A549 (cell line): ENCODE measurements around the gene SDSL. TPM values are rescaled to one million over a fixed set of nuclear protein-coding genes. Genes with fewer than 3 reads are reported as not detected.

Experiments
- ATAC-seq, 2 experiments: fragments of 200-7000 bp in 1 of 2; fragments of >200 bp in 1 of 2; cut with Nextera tagmentation in 1 of 2; cut with Tn5 transposase in 1 of 2; 3 replicates each; pipeline versions ENCODE4 v1.8.0 to v1.9.1; 2018 to 2020; ENCODE audit warnings: mild to moderate bottlenecking in 1 of 2, moderate library complexity in 1 of 2
- CTCF ChIA-PET: fragments of 300-600 bp; sonication (Branson Sonifier 250); formaldehyde crosslinking; extraction: SDS; loops from one replicate; lab custom pipeline; 2021; ENCODE audit warnings: antibody characterized with exemption, inconsistent platforms; lab: Yijun Ruan, JAX
- POLR2A ChIA-PET: fragments of 350-600 bp; formaldehyde crosslinking; extraction: SDS; loops from one replicate; lab custom pipeline; 2021; ENCODE audit warnings: antibody characterized with exemption, inconsistent platforms; lab: Yijun Ruan, JAX
- DNase-seq, 2 experiments: peaks; one replicate each; pipeline versions ENCODE4 v3.0.0 to v3.0.0-alpha.2; 2011 to 2016; ENCODE audit warnings: low read depth in 1 of 2, low spot score in 1 of 2
- FAIRE-seq: peaks from 2 replicates; lab custom pipeline; 2011; peaks lifted over from hg19 to GRCh38; lab: Jason Lieb, UNC
- H3K27ac ChIP-seq, 2 experiments: fragments of >200 bp; sonication (Bioruptor Twin); formaldehyde crosslinking; 3 replicates each; pipeline ENCODE4 v1.5.1; 2016 to 2017
- H3K4me1 ChIP-seq: fragments of >200 bp; sonication (Bioruptor Twin); formaldehyde crosslinking; 3 replicates; pipeline ENCODE4 v1.6.1; 2016
- H3K4me2 ChIP-seq: fragments of >200 bp; sonication (Bioruptor Twin); formaldehyde crosslinking; 3 replicates; pipeline ENCODE4 v1.6.1; 2016
- H3K4me3 ChIP-seq: fragments of >200 bp; sonication (Bioruptor Twin); formaldehyde crosslinking; 3 replicates; pipeline ENCODE4 v1.5.1; 2016
- H3K9me3 ChIP-seq: fragments of >200 bp; sonication (Bioruptor Twin); formaldehyde crosslinking; 3 replicates; pipeline ENCODE4 v1.6.1; 2016
- BHLHE40 ChIP-seq: IDR thresholded peaks from 2 replicates; pipeline ENCODE4 v1.6.1; 2012; ENCODE audit warnings: low read depth, low read length, inconsistent platforms
- CEBPB ChIP-seq, 2 experiments: fragments of >200 bp in 1 of 2; sonication (Bioruptor Twin) in 1 of 2; formaldehyde crosslinking in 1 of 2; IDR thresholded peaks; 2 replicates each; pipeline ENCODE4 v1.6.1; 2012 to 2016
- CHD2 ChIP-seq: fragments of 150-350 bp; IDR thresholded peaks from 2 replicates; pipeline ENCODE4 v1.6.1; 2014; ENCODE audit warnings: low read length; ENCODE audit not compliant: partially characterized antibody
- CHD4 ChIP-seq: fragments of 200-600 bp; sonication (generic); IDR thresholded peaks from 2 replicates; pipeline ENCODE4 v1.6.1; 2016; ENCODE audit warnings: antibody characterized with exemption, mild to moderate bottlenecking, borderline replicate concordance
- FOSB ChIP-seq: fragments of 250-450 bp; sonication (Bioruptor Pico); IDR thresholded peaks from 2 replicates; pipeline ENCODE4 v1.5.0; 2020; ENCODE audit warnings: mild to moderate bottlenecking, moderate library complexity
- FOSL2 ChIP-seq, 2 experiments: fragments of 450-650 bp in 1 of 2; fragments of >200 bp in 1 of 2; sonication (Bioruptor Twin) in 1 of 2; formaldehyde crosslinking; IDR thresholded peaks; 2 replicates each; pipeline versions ENCODE4 v1.5.0 to v1.6.1; 2016 to 2020; ENCODE audit warnings: mild to moderate bottlenecking in 1 of 2, moderate library complexity in 1 of 2
- FOXS1 ChIP-seq: fragments of 250-450 bp; sonication (Bioruptor Pico); IDR thresholded peaks from 2 replicates; pipeline ENCODE4 v1.5.0; 2020; ENCODE audit warnings: mild to moderate bottlenecking, moderate library complexity
- HDAC2 ChIP-seq: fragments of 200-600 bp; sonication (generic); IDR thresholded peaks from 2 replicates; pipeline ENCODE4 v1.6.1; 2016
- HES2 ChIP-seq: fragments of >200 bp; sonication (Bioruptor Twin); formaldehyde crosslinking; IDR thresholded peaks from 2 replicates; pipeline ENCODE4 v1.6.1; 2016
- HEYL ChIP-seq: fragments of 250-450 bp; sonication (Bioruptor Pico); IDR thresholded peaks from 2 replicates; pipeline ENCODE4 v1.8.0; 2021; ENCODE audit warnings: mild to moderate bottlenecking, moderate library complexity
- HOXA7 ChIP-seq: fragments of 250-450 bp; sonication (Bioruptor Pico); IDR thresholded peaks from 2 replicates; pipeline ENCODE4 v1.5.0; 2020; ENCODE audit warnings: mild to moderate bottlenecking, moderate library complexity
- JUN ChIP-seq, 2 experiments: fragments of >200 bp; sonication (Bioruptor Twin); formaldehyde crosslinking; IDR thresholded peaks; 2 replicates in 1 of 2; 3 replicates in 1 of 2; pipeline ENCODE4 v1.6.1; 2016 to 2017
- KDM5A ChIP-seq: fragments of 200-600 bp; sonication (generic); IDR thresholded peaks from 2 replicates; pipeline ENCODE4 v1.6.1; 2016; ENCODE audit warnings: antibody characterized with exemption, mild to moderate bottlenecking
- NFE2L2 ChIP-seq: fragments of 150-350 bp; conservative IDR thresholded peaks from 2 replicates; pipeline ENCODE4 v1.6.1; 2014; ENCODE audit warnings: low read length
- NR3C1 ChIP-seq: fragments of >200 bp; sonication (Bioruptor Twin); formaldehyde crosslinking; IDR thresholded peaks from 3 replicates; pipeline ENCODE4 v1.6.1; 2017
- POLR2A ChIP-seq: IDR thresholded peaks from 2 replicates; pipeline ENCODE4 v1.6.1; 2012; ENCODE audit warnings: mild to moderate bottlenecking, low read length
- POLR2AphosphoS2 ChIP-seq: conservative IDR thresholded peaks from 2 replicates; pipeline ENCODE4 v1.6.1; 2012; ENCODE audit warnings: low read length, improper control_type of control experiment, inconsistent platforms
- RARB ChIP-seq: fragments of 250-450 bp; sonication (Bioruptor Pico); IDR thresholded peaks from 2 replicates; pipeline ENCODE4 v1.8.0; 2021; ENCODE audit warnings: mild to moderate bottlenecking, moderate library complexity
- RCOR1 ChIP-seq: fragments of 150-350 bp; IDR thresholded peaks from 2 replicates; pipeline ENCODE4 v1.6.1; 2014; ENCODE audit warnings: antibody characterized with exemption, low read length, low read depth
- REST ChIP-seq: fragments of 200-600 bp; sonication (generic); IDR thresholded peaks from 2 replicates; pipeline ENCODE4 v1.6.1; 2016; ENCODE audit warnings: antibody characterized with exemption, mild to moderate bottlenecking, moderate library complexity
- RNF2 ChIP-seq: fragments of 200-600 bp; sonication (generic); IDR thresholded peaks from 2 replicates; pipeline ENCODE4 v1.6.1; 2016; ENCODE audit warnings: low read depth, mild to moderate bottlenecking, antibody characterized with exemption, moderate library complexity, borderline replicate concordance
- SMC3 ChIP-seq: fragments of >200 bp; sonication (Bioruptor Twin); formaldehyde crosslinking; IDR thresholded peaks from 3 replicates; pipeline ENCODE4 v1.6.1; 2018; ENCODE audit warnings: inconsistent platforms
- USF2 ChIP-seq: fragments of 450-650 bp; IDR thresholded peaks from 2 replicates; pipeline ENCODE4 v1.6.1; 2014; ENCODE audit warnings: antibody characterized with exemption
- ZSCAN20 ChIP-seq: fragments of 250-450 bp; sonication (Bioruptor Pico); IDR thresholded peaks from 2 replicates; pipeline ENCODE4 v1.8.0; 2022; ENCODE audit warnings: mild to moderate bottlenecking, moderate library complexity
- WGBS: methylation state at CpG from one replicate; pipeline ENCODE4 v1.1.6; 2017; ENCODE audit errors: missing lambda C conversion rate; 5-methylcytosine and 5-hydroxymethylcytosine counted together
- polyA plus RNA-seq, 4 experiments: library from polyadenylated mRNA; depleted of rRNA in 3 of 4; stranded (reverse); fragments of >200 nt; fragmentation: RNase III in 1 of 4; extraction: RNeasy Plus Mini Kit Qiagen cat#74134 plus additional on column Dnase treatment in 1 of 4; gene quantifications; 2 replicates in 3 of 4; 3 replicates in 1 of 4; pipeline ENCODE4 v1.2.3, GENCODE V29; 2011 to 2017

Gene SDSL
- polyA plus RNA-seq, 2 of the 4 experiments (the other 2 are of a cell fraction) = 21.0 to 26.7 TPM

GRCh38 chr12:113466454-113467141 lies 44.4 kb downstream of the SDSL start:
- Histone ChIP-seq H3K4me1 (peaks cover 30% of the 10 kb centered on the region), H3K4me3 (no peak overlapping the region), H3K4me2 (no peak overlapping the region), H3K27ac (no peak overlapping the region), H3K9me3 (no peaks in the 10 kb centered on the region)
- ChIA-PET CTCF (interaction anchor here (1.6 kb wide), 1 partner anchor 446 kb away, joined by 4 read pairs; no protein-coding TSS in a partner anchor), POLR2A (no interaction called here)
- no peak for FAIRE-seq
- DNase-seq = no peak
- no peak for ATAC-seq
- WGBS = 14% methylated on average over 26 of the region's 26 CpGs
- no peak for TF ChIP-seq HOXA7 (CRISPR knock-in tag)
- TF ChIP-seq CHD2 = no peak
- TF ChIP-seq BHLHE40 = no peak
- no peak for TF ChIP-seq ZSCAN20 (CRISPR knock-in tag)
- no peak for TF ChIP-seq NR3C1
- no peak for TF ChIP-seq RCOR1
- no peak for TF ChIP-seq CHD4
- TF ChIP-seq FOSB = no peak
- TF ChIP-seq POLR2A = no peak
- TF ChIP-seq HDAC2 = no peak
- TF ChIP-seq RARB (CRISPR knock-in tag) = no peak
- TF ChIP-seq POLR2AphosphoS2 = no peak
- TF ChIP-seq FOXS1 (CRISPR knock-in tag) = no peak
- TF ChIP-seq USF2 = no peak
- no peak for TF ChIP-seq FOSL2 (IDR thresholded peaks at IDR 0.05)
- no peak for TF ChIP-seq FOSL2 (CRISPR knock-in tag; IDR thresholded peaks at IDR 0.05)
- no peak for TF ChIP-seq NFE2L2

- Histone ChIP-seq H3K9me3 (no peaks in the 10 kb centered on the region), H3K4me3 (no peak overlapping the region), H3K27ac (no peak overlapping the region), H3K4me2 (peak overlapping the region; percentile 29; the same call in 2 of the 3 replicates), H3K4me1 (peaks cover 30% of the 10 kb centered on the region)
- CTCF ChIA-PET = interaction anchor here (1.3 kb wide), 1 partner anchor 445 kb away, joined by 4 read pairs; no protein-coding TSS in a partner anchor
- POLR2A ChIA-PET = no interaction called here
- FAIRE-seq (no peak), ATAC-seq (no peak), DNase-seq (no peak)
- TF ChIP-seq CHD4 (no peak), KDM5A (no peak), HEYL (CRISPR knock-in tag) (no peak), HES2 (no peak), HOXA7 (CRISPR knock-in tag) (no peak), RARB (CRISPR knock-in tag) (no peak), JUN (IDR thresholded peaks at IDR 0.05) (no peak)
- 76% methylated on average over 26 of the region's 31 CpGs for WGBS
Observed at GRCh38 chr12:113467142-113467501, 44.9 kb downstream of the SDSL start.

GRCh38 chr12:113467502-113468364 lies 45.6 kb downstream of the SDSL start:
- Histone ChIP-seq H3K9me3 (no peaks in the 10 kb centered on the region), H3K4me3 (no peak overlapping the region), H3K4me2 (peak overlapping the region; percentile 29), H3K4me1 (peaks cover 30% of the 10 kb centered on the region), H3K27ac (no peak overlapping the region)
- ATAC-seq (peak in 1 of 2 experiments; percentile 16; a peak in 3 of 6 replicates), FAIRE-seq (no peak), DNase-seq (peak in 1 of 2 experiments; percentile 44)
- ChIA-PET POLR2A (no interaction called here), CTCF (interaction anchor here (1.3 to 2.2 kb wide), 3 partner anchors 11 to 445 kb away, joined by 3 to 6 read pairs (median 4); no protein-coding TSS in a partner anchor)
- no peak for TF ChIP-seq HES2
- no peak for TF ChIP-seq FOSL2 (IDR thresholded peaks at IDR 0.05)
- TF ChIP-seq FOSL2 (CRISPR knock-in tag; IDR thresholded peaks at IDR 0.05) = no peak
- TF ChIP-seq REST = no peak
- no peak for TF ChIP-seq CEBPB (IDR thresholded peaks at IDR 0.05)
- TF ChIP-seq RNF2 = no peak
- no peak for TF ChIP-seq KDM5A
- TF ChIP-seq NFE2L2 = no peak
- TF ChIP-seq FOXS1 (CRISPR knock-in tag) = no peak
- TF ChIP-seq SMC3 = no peak
- WGBS = 17% methylated on average over 25 of the region's 78 CpGs
